AG20443 (cell line): ENCODE measurements around the gene EFCAB10.
"Not testable (repeated sequence)": the region's sequence is repeated elsewhere in the genome, so short reads cannot be mapped to it uniquely, and the experiment has no call there.

Source experiments
- DNase-seq: peaks from one replicate; pipeline ENCODE4 v3.0.0; 2012; ENCODE audit warnings: low spot score, mixed read lengths

The EFCAB10 gene

DNA sequence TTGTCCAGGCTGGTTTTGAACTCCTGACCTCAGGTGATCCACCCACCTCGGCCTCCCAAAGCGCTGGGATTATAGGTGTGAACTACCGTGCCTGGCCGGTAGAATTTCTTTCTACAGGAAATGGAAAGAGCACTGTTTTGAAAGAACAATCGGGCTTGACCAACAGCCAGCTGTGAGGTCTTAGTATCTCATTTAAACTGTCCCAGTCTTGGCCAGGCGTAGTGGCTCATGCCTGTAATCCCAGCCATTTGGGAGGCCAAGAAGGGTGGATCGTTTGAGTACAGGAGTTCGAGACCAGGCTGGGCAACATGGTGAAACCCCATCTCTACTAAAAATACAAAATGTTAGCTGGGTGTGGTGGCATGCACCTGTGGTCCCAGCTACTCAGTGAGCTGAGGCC, 17.8 kb upstream of the EFCAB10 start:
- DNase-seq = not testable (repeated sequence)

DNA sequence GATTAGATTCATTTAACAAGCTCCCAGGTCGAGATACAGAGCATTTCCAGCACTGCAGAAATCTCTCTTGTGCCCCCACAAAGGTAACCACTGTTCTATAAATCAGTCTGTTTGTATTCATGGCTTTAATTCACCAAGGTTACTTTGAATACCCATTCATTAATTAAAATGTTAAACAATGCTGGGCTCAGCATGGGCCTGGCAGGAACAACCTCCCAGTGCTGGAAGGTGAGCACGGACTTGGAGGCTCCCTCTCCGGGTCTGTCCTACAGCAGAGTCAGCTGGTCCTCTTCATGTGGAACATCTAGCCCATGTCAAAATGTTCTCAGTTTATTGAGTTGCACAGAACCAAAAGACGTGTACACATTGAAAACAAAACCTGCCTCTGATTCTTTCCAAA, 15.6 kb upstream of the EFCAB10 start:
- no peak for DNase-seq

DNA sequence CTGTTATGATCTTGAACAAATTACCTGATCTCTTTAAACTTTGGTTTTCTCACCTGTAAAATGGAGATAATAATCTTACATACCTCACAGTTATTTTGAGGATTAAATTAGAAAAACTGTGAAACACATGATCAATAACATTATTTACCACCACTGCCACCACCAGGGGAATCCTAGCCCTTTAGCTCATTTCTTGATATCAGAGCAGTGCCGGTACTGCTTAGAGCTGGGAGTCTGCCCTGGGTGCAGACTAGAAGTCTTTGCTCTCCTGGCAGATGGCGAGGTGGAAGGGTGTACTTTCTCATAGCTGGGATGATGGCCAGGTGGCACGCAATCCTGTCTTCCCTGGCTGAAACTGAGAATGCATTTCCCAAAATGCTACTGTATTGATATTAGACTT, 12.7 kb upstream of the EFCAB10 start:
- no peak for DNase-seq

DNA sequence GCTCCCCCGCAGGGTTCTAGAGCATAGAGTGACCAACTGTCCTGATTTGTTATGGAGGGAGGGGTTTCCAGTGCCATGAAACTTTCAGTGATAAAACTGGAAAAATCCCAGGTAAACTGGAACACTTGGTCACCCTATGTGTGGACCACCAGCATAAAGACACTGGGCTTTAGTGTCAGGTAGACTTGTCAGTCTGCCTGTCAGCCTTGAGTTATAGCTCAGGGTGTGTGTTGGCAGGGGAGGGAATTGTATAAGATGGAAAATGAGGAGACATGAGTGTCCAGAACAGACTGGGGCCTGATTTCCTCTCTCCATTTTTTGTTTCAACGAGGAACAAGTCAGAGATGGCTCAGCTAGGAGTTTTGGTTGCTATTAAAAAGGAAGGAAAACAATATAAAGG, 10.2 kb upstream of the EFCAB10 start:
- DNase-seq = no peak

DNA sequence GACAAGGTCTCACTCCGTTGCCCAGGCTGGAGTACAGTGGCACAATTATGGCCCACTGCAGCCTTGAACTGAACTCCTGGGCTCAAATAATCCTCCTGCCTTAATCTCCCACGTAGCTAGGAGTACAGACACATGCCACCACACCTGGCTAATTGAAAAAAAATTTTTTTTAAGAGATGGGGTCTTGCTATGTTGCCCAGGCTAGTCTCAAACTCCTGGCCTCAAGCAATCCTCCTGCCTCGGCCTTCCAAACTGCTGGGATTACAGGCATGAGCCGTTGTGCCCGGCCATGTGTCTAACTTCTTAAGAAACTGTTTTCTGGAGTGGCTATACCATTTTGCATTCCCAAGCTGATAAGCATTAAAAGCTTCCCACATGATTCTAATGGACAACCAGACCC, 9.5 kb upstream of the EFCAB10 start:
- DNase-seq = no peak

DNA sequence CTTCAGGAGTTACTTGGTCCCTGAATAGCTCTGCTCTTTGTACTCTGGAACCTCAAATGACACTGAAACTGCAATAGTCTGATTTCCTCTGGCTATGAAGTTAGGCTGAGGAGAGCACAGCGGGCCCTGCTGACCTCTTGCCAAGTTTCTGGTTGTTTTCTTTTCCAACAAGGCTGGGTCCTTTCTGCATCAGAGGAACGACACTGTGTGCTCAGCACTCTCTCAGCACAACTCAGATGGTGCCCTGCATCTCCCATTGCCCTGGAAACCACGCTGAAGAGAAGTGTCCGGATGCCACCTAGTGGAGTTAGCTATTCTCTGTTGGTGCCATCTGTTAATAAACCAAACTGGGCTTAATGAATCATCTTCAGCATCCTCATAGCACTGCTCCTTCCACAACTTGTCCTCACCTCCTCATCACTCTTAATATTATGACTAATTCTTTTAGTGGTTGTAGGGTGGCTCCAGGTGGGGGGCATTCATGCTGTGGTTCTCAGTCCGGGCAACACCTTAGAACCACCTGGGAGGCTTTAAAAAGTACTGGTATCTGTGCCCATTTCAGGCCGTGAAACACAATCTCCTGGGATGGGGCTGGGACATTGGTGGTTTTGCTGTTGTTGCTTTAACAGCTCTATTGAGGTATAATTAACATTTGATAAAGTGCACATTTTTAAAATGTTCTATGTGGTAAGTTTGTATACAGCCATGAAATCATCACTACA, 8.2 kb upstream of the EFCAB10 start:
- peak; percentile 88 for DNase-seq

DNA sequence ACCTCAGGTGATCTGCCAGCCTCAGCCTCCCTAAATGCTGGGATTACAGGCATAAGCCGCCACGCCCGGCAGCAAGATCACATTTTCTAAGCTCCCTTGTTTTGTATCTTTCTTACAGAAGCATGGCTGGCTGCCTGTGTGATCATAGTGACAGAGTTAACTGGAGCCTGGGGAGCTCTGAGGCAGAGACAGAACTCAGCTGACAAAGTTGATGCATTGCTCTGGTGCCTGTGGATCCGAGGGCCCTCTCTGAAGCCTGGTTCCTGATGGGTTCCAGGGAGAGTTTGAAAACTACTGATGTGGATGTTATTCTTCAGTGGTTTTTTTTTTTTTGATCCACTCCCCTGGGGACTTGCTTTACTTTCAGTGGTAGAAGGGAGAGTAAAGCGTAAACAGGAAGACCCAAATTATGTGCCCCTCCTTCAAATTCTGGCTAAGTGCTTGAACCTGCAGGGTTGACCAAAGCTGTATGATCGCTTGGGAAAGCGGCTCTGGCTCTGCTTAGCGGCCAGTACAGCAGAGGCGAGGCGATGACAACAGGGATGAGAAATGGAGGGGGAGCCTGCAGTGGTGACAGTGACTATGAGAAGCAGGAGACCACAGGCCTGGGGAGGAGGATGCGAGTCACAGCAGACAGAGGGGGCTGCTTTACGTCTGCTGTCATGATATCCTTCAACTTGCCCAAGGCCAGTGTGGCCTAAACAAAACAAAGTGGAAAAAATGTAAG, 6.8 kb upstream of the EFCAB10 start:
- DNase-seq = no peak

DNA sequence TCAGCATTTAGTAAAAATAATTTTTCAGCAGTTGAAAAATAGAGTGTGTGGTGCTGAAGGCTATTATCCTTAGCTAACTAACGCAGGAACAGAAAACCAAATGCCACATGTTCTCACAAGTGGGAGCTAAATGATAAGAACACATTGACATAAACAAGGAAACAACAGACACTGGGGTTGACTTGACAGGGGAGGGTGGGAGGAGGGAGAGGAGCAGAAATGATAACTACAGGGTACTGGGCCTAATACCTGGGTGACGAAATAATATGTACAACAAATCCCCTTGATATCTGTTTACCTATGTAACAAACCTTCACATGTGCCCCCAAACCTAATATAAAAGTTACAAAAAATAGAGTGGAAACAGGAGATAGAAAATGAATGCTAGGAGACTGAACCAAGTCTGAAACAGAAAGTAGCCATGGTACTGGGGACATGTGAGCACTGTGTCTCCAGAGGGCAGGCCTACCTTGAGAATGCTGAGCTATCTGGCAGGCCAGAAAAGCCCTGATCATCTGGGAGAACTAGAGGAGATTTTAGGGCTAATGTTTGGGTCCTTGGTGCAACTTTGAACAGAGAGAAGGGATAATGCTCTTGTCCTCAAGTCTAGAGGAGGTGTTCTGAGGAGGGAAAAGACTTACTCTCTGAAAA, 4.7 kb upstream of the EFCAB10 start:
- DNase-seq = no peak

DNA sequence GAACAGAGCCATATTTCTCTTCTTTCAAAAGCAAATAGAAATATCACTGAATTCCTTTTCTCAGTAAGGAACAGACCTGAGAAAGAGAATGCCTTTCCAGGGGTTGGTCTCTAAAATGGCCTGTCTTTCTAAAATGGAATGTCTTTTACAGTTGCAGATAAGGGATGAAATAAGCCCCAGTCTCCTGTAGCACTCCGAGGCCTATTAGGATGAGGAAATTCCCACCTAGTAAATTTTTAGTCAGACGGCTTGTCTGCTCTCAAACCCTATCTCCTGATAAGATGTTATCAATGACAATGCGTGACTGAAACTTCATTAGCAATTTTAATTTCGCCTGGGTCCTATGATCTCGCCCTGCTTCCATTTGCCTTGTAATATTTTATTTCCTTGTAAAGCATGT, 2.9 kb upstream of the EFCAB10 start:
- DNase-seq = no peak

DNA sequence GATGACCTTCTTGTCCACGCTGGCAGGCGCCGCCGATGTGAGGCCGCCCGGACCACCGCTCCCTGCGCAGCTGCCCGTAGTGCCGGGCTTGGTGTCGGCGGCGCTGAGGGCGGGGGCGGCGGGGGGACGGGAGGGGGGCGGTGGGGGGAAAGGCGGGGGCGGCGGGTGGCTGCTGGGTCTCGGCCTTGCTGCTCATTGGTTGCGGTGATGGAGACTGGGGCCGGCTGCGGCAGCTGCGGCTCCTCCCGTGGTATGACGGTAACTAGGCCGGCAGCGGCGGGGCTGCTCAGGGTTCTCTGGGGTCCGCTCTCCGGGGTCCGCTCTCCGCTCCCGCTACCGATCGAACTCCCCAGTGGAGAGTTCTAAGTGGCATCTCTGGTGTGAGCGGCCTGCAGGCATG, 1.8 kb upstream of the EFCAB10 start:
- DNase-seq = no peak

DNA sequence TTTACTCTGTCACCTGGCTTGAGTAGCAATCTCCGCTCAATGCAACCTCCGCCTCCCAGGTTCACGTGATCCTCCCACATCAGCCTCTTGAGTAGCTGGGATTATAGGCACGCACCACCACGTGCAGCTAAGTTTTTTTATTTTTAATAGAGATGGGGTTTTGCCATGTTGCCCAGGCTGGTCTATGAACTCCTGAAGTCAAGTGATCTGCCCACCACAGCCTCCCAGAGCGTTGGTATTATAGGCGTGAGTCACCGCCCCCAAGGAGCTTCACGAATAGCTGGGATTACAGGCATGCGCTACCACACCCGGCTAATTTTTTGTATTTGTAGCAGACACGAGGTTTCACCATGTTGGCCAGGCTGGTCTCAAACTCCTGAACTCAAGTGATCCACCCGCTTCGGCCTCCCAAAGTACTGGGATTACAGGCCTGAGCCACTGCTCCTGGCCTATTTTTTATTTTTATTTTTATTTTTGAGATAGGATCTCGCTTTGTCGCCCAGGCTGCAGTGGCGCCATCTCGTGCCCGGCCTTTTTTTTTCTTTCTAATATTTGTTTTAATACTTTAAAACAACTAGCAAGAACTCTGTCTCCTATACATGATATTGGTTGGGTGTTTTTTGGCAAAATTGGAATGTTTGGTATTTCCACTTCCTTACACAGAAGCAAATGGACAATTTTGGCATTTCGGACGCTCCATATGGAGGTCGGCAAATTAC, 1.1 kb downstream of the EFCAB10 start:
- DNase-seq = no peak

DNA sequence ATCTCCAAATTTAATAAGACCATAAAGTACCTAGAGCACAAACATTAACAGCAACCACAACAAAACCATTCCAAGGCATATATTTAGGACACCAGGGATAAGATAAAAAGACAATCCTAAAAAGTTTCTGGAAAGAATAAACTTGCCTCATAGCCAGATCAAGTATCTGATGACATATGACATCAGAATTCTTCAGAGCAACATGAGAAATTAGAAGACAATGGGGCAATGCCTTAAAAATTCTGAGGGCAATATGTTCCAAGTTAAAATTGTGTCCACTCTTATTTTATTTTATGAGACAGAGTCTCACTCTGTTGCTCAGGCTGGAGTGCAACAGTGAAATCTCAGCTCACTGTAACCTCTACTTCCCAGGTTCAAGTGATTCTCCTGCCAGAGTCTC, 2.8 kb downstream of the EFCAB10 start:
- no peak for DNase-seq

DNA sequence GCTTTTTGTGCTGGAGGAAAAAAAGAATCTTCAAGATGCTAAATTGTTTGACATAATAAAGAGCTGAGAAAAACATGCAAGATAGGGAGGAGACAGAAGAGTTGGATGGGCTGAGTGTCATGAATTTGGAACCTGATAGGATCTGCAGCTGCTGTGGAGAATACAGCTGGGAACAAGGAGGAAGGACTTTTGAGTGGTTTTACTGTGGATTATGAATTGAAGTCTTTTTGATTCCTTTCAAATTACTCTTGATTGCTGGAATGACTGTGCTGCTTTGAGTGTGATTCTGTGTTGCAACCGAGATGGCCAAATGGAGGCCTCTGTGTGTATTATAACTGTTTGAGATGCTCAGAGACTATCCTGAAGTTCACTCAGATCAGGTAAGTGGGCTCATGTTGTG, 4.0 kb downstream of the EFCAB10 start:
- no peak for DNase-seq

DNA sequence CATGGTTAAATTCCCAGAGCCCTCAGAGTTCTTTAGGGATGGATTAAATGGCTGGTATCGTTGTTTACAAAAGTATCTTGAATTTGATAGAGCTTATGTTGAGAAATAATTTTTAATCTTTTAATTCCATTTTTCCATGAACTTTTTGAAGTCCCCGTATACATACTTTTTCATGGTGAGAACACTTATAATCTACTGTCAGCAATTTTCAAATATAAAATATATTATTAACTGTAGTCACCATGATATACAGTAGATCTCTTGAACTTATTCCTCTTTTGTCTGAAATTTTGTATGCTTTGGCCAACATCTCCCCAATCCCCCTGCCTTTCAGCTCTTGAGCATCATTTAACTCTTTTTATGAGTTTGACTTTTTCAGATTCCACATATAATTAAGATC, 9.4 kb downstream of the EFCAB10 start:
- no peak for DNase-seq

DNA sequence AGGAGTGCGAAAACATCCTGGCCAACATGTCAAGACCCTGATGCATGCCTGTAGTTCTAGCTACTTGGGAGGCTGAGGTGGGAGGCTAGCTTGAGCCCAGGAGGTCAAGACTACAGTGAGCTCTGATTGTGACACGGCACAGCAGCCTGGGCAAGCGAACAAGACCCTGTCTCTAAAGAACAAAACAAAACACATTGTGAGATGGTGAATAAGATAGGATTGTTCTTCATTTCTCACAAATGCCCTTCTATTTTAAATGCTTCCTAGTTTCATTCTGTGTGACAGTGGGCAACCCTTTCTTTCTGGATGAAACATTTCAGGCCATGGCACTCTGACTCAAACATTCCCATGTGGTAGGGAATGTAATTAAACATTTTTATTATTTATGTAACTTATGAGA, 13.5 kb downstream of the EFCAB10 start:
- DNase-seq = no peak

DNA sequence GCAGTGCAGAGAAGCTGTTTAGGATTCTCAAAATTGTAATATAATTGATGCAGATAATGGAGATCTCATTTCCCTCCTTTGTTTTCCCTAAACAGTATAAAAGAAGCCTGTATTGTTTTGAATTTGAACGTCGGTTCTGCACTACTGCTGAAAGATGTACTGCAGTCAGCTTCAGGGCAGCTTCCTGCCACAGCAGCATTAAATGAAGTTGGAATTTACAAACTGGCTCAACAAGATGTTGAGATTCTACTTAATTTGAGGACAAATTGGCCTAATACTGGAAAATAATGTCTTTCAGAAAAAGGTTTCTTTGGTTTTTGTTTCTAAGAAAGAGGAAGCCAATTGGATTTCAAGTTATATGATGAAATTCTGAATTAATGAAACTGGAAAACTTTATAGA, 14.3 kb downstream of the EFCAB10 start:
- no peak for DNase-seq

DNA sequence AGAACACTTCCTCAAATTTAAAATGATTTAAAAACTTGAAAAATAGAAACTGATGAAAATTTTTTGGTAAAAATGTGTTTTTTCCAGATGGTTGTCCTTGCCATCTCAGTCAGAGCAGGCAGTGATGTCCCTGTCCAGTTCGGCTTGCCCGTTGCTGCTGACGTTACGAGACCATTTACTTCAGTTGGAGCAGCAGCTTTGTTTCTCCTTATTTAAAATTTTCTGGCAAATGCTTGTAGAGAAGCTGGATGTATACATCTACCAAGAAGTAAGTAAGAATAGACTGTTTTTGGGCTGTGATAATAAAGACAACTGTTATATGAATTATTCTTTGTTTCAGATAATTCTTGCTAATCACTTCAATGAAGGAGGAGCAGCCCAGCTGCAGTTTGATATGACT, 16.1 kb downstream of the EFCAB10 start:
- no peak for DNase-seq

DNA sequence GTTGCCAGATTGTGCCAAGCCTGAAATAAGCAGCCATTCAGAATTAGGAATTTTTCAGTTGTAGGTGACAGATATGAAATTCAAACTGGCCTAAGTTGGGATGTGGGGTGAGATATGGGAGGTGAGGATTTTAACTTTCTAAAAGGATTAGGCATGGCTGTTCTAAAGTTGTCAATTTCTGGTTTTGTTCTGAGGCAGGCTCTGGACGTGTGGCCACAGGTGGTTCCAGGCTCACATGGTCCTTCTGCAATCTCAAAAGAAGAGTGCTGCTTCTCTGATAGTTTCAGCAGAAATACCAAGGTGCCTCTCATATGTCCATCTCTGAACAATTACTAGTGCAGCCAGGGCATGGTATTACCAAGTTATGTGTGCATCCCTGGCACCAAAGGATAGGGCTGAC, 21.4 kb downstream of the EFCAB10 start:
- DNase-seq = no peak

DNA sequence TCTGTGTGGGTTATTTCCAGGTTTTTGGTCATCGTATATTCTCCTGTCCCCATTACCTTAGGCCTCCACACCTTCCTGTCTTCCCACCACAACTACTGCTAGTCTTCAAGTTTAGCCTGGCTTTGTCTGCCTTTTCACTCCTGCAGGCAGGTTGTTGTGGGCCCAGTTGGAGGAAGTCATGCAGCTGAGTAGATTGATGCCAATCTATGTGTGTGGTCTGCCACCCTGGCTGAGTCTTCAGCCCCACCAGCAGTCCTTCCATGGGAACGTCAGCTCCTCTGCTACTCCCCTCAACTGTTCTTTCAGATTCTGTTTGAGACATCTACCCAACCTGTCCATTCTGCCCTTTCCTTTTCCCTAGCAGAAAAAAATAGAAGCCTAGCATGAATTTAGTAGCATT, 43.0 kb downstream of the EFCAB10 start:
- DNase-seq = no peak

DNA sequence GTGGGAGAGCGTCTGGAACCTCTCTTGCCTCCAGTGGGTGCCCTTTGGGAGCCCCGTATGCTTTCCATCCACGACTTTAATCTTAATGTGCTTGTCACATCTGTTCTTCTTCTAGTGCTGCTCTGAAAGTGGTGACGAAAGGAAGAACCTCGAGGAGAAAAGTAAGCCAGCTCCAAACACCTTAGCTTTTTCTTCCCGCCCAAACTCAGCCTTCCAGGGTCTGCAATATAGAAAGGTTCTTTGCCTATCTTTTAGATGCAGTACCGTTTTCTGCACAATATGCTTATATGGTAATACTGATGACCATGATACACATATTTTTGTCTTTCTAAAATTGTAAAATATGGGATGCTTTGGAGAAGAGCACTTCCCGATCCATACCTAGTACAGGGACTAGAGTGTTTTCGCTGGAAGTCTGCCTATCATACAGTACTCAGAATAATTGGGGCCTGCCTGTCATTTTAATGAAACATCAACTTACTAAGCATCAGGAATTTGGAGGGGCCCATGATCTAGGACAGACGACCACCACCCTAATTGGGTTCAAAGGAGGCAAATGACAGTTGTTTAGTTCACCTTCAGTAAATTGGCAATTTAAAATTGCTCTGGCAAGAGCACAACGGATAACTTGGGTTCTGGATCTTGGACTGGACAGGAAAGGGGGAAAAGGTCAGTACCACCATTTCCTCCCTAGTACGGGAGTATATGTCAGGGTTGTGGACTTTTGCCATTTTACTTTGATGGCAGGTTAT, 48.4 kb downstream of the EFCAB10 start:
- no peak for DNase-seq

DNA sequence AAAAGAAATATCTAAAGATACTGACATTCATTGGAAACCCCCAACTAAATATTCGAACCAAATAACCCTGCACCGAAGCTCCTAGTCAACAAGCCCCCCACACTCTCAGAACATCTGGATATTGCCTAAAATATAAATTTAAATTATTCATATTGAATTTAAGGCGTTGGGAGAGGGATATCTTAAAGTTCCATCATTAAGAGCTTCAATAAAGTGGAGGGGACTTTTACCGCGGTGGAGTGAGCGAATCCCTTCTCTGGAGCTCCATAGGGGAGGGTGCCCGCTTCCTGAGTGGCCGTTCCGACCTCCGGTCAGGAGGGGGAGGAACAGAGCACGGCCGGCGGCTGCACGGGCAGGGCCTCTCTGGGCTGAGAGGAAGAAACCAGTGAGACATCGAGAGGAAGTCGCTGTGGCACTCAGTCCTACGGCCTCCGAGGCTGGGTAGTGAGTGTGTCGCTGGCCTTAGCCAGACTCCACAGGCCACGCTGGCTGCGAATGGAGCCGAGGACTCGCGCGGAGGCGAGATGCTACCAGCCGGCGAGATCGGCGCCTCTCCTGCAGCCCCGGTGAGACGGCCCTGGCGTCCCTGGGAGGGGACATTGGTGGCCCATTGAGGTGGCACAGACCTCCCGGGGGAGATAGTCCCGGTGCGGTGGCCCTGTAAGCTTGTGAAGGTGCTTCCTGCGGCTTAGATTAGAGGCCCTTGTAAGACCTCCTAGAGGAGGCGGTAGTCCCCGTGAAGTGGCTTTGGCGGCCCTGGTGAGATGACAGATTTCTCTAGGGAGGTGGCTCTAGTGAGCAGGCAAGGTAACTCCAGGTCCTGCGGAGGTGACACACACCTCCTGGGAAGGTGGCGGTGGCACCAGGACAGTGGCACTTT, 49.3 kb downstream of the EFCAB10 start, which contains the start of gene RINT1:
Gene RINT1 (plus strand): TSS at position 410 of the 880 bp plus-strand sequence. CDS start 115 bp downstream, at position 525.
- DNase-seq = peak; percentile 95
